SK-N-SH (cell line): Measurements from ENCODE around the gene TAP1. TPM values are rescaled to one million over a fixed set of nuclear protein-coding genes. Genes with fewer than 3 reads are reported as not detected.
"Not testable (repeated sequence)": the region's sequence is repeated elsewhere in the genome, so short reads cannot be mapped to it uniquely, and the experiment has no call there.

Source experiments
- CTCF ChIA-PET: fragments of 300-600, 350-600 bp; formaldehyde crosslinking; extraction: SDS; loops from one replicate; lab custom pipeline; 2021; lab: Yijun Ruan, JAX
- POLR2A ChIA-PET: fragments of 350-600 bp; sonication (Branson Sonifier 250); formaldehyde crosslinking; extraction: SDS; loops from one replicate; lab custom pipeline; 2020; ENCODE audit warnings: antibody characterized with exemption, inconsistent platforms; lab: Yijun Ruan, JAX
- DNase-seq: peaks from one replicate; pipeline ENCODE4 v3.0.0; 2012
- H2AFZ ChIP-seq: fragments of 200-600 bp; sonication (generic); 2 replicates; pipeline ENCODE4 v1.8.1; 2016; ENCODE audit warnings: antibody characterized with exemption, mild to moderate bottlenecking, low read depth
- H3F3A ChIP-seq: fragments of 200-600 bp; sonication (generic); replicated peaks from 2 replicates; pipeline ENCODE3; 2016; ENCODE audit warnings: antibody characterized with exemption, mild to moderate bottlenecking; ENCODE audit not compliant: insufficient read depth
- H3K27ac ChIP-seq, 2 experiments: fragments of 200-500 bp in 1 of 2; fragments of 200-600 bp in 1 of 2; sonication (Bioruptor generic) in 1 of 2; sonication (generic), shearing (Covaris generic) in 1 of 2; 2 replicates each; pipeline versions ENCODE4 v1.5.1 to v1.6.1; 2014 to 2016; ENCODE audit warnings: low read depth in 2 of 2, inconsistent platforms in 1 of 2, low read length in 1 of 2, mild to moderate bottlenecking in 1 of 2, mixed read lengths in 1 of 2
- H3K27me3 ChIP-seq: fragments of 200-600 bp; sonication (generic), shearing (Covaris generic); 2 replicates; pipeline ENCODE4 v1.6.1; 2016; ENCODE audit warnings: mixed run types; ENCODE audit not compliant: insufficient read depth
- H3K36me3 ChIP-seq, 2 experiments: fragments of 200-500 bp in 1 of 2; fragments of 200-600 bp in 1 of 2; sonication (Bioruptor generic) in 1 of 2; sonication (generic) in 1 of 2; replicated peaks in 1 of 2; 2 replicates each; pipeline versions ENCODE3 to v1.5.1; 2014 to 2016; ENCODE audit warnings: low read length in 1 of 2, mild to moderate bottlenecking in 1 of 2; ENCODE audit not compliant: insufficient read depth in 2 of 2, control insufficient read depth in 1 of 2
- H3K4me1 ChIP-seq, 2 experiments: fragments of 200-500 bp in 1 of 2; fragments of 200-600 bp in 1 of 2; sonication (Bioruptor generic) in 1 of 2; sonication (generic), shearing (Covaris generic) in 1 of 2; 2 replicates each; pipeline versions ENCODE4 v1.5.1 to v1.6.1; 2014 to 2016; ENCODE audit warnings: low read depth in 1 of 2, low read length in 1 of 2, mixed run types in 1 of 2; ENCODE audit not compliant: insufficient read depth in 2 of 2, control insufficient read depth in 1 of 2
- H3K4me2 ChIP-seq: fragments of 200-600 bp; sonication (generic), shearing (Covaris generic); 2 replicates; pipeline ENCODE4 v1.6.1; 2017; ENCODE audit warnings: mixed run types
- H3K4me3 ChIP-seq, 2 experiments: fragments of 200-500 bp in 1 of 2; fragments of 200-600 bp in 1 of 2; sonication (Bioruptor generic) in 1 of 2; sonication (generic), shearing (Covaris generic) in 1 of 2; 2 replicates each; pipeline versions ENCODE4 v1.5.1 to v1.8.1; 2014 to 2016; ENCODE audit warnings: low read depth in 2 of 2, inconsistent platforms in 1 of 2, low read length in 1 of 2, mild to moderate bottlenecking in 1 of 2, mixed read lengths in 1 of 2, moderate library complexity in 1 of 2
- H3K79me2 ChIP-seq: fragments of 200-600 bp; sonication (generic); 2 replicates; pipeline ENCODE4 v1.8.1; 2017; ENCODE audit warnings: mild to moderate bottlenecking; ENCODE audit not compliant: insufficient read depth
- H3K9ac ChIP-seq: fragments of 200-600 bp; sonication (generic); 2 replicates; pipeline ENCODE4 v1.6.1; 2017; ENCODE audit warnings: mixed run types
- H3K9me2 ChIP-seq: fragments of 200-600 bp; sonication (generic); 2 replicates; pipeline ENCODE4 v1.6.1; 2017; ENCODE audit warnings: mixed run types
- H3K9me3 ChIP-seq: fragments of 200-600 bp; sonication (generic); 2 replicates; pipeline ENCODE4 v1.6.1; 2017; ENCODE audit warnings: mixed run types, mild to moderate bottlenecking, moderate library complexity
- H4K20me1 ChIP-seq: fragments of 200-600 bp; sonication (generic); 2 replicates; pipeline ENCODE4 v1.6.1; 2017; ENCODE audit warnings: mild to moderate bottlenecking, mixed run types; ENCODE audit not compliant: insufficient read depth
- CHD2 ChIP-seq: fragments of 150-350 bp; IDR thresholded peaks from 2 replicates; pipeline ENCODE4 v1.6.1; 2018; ENCODE audit warnings: low read length; ENCODE audit not compliant: partially characterized antibody
- ELF1 ChIP-seq: IDR thresholded peaks from 2 replicates; pipeline ENCODE4 v1.4.0; 2012
- EZH2phosphoT487 ChIP-seq: fragments of 200-600 bp; sonication (generic); IDR thresholded peaks from 2 replicates; pipeline ENCODE4 v1.6.1; 2017; ENCODE audit warnings: low read depth, mixed run types, mild to moderate bottlenecking, antibody characterized with exemption, moderate library complexity, borderline replicate concordance
- FOSL2 ChIP-seq: IDR thresholded peaks from 2 replicates; pipeline ENCODE4 v1.4.0; 2012; ENCODE audit warnings: low read depth, mild to moderate bottlenecking, moderate library complexity, borderline replicate concordance
- IRF3 ChIP-seq: fragments of 150-350 bp; IDR thresholded peaks from 2 replicates; pipeline ENCODE4 v1.6.1; 2016; ENCODE audit warnings: mild to moderate bottlenecking, low read depth, low read length
- MAX ChIP-seq: IDR thresholded peaks from 2 replicates; pipeline ENCODE4 v1.4.0; 2012; ENCODE audit warnings: low read depth
- MEF2A ChIP-seq: IDR thresholded peaks from 2 replicates; pipeline ENCODE4 v1.4.0; 2012; ENCODE audit warnings: low read depth, borderline replicate concordance
- NFIC ChIP-seq: IDR thresholded peaks from 2 replicates; pipeline ENCODE4 v1.4.0; 2012; ENCODE audit warnings: borderline replicate concordance
- NRF1 ChIP-seq: IDR thresholded peaks from 2 replicates; pipeline ENCODE4 v1.6.1; 2012; ENCODE audit warnings: low read depth, mild to moderate bottlenecking, low read length
- POLR2AphosphoS5 ChIP-seq: IDR thresholded peaks from 2 replicates; pipeline ENCODE4 v1.6.1; 2012; ENCODE audit warnings: low read depth, low read length
- RAD21 ChIP-seq: IDR thresholded peaks from 2 replicates; pipeline ENCODE4 v1.6.1; 2012; ENCODE audit warnings: mild to moderate bottlenecking, low read length
- RFX5 ChIP-seq: IDR thresholded peaks from 2 replicates; pipeline ENCODE4 v1.6.1; 2012; ENCODE audit warnings: mild to moderate bottlenecking, improper control_type of control experiment, low read length
- TCF12 ChIP-seq: IDR thresholded peaks from 2 replicates; pipeline ENCODE4 v1.4.0; 2012
- USF1 ChIP-seq: IDR thresholded peaks from 2 replicates; pipeline ENCODE4 v1.4.0; 2012; ENCODE audit warnings: low read depth, borderline replicate concordance
- YY1 ChIP-seq: IDR thresholded peaks from 2 replicates; pipeline ENCODE4 v1.4.0; 2012; ENCODE audit warnings: low read depth, mild to moderate bottlenecking
- WGBS: methylation state at CpG from one replicate; pipeline ENCODE4 v1.1.6; 2017; ENCODE audit warnings: low lambda C conversion rate; 5-methylcytosine and 5-hydroxymethylcytosine counted together
- polyA plus RNA-seq, 3 experiments: library from polyadenylated mRNA; depleted of rRNA; stranded (reverse); fragments of >200 nt; gene quantifications; 2 replicates each; pipeline ENCODE4 v1.2.3, GENCODE V29; 2012

TAP1 gene
- polyA plus RNA-seq, 1 of the 3 experiments (the other 2 are of a cell fraction) = 31.1 TPM

GRCh38 chr6:32809171-32809570 lies 44.3 kb downstream of the TAP1 start:
- H3K27me3 ChIP-seq = peaks cover 34% of the 10 kb centered on the region
- H3F3A ChIP-seq = no peaks in the 10 kb centered on the region
- H3K79me2 ChIP-seq = no peaks in the 10 kb centered on the region
- H3K9me3 ChIP-seq = no peaks in the 10 kb centered on the region
- CTCF ChIA-PET = interaction anchor here (0.7 to 1.7 kb wide), 2 partner anchors 59 to 459 kb away, joined by 3 to 5 read pairs; no protein-coding TSS in a partner anchor
- H3K4me1 ChIP-seq = no peaks in the 10 kb centered on the region
- H3K27ac ChIP-seq = no peak overlapping the region
- POLR2A ChIA-PET = no interaction called here
- no peak overlapping the region for H2AFZ ChIP-seq
- no peak for DNase-seq
- no peak overlapping the region for H3K4me2 ChIP-seq
- TF ChIP-seq USF1 (no peak), IRF3 (no peak)
- no peaks in the 10 kb centered on the region for H3K9me2 ChIP-seq
- no peaks in the 10 kb centered on the region for H4K20me1 ChIP-seq
- 11% methylated on average over 1 of the region's 1 CpG for WGBS
- no peak overlapping the region for H3K9ac ChIP-seq
- no peak overlapping the region for H3K4me3 ChIP-seq
- no peaks in the 10 kb centered on the region for H3K36me3 ChIP-seq

- no peaks in the 10 kb centered on the region for H3K4me1 ChIP-seq
- ChIA-PET CTCF (interaction anchor here (0.6 to 1.0 kb wide), 2 partner anchors 32 to 177 kb away, joined by 3 to 5 read pairs; partner anchors contain the start of gene TAP2), POLR2A (no interaction called here)
- no peaks in the 10 kb centered on the region for H3K79me2 ChIP-seq
- no peaks in the 10 kb centered on the region for H3K9me3 ChIP-seq
- no peaks in the 10 kb centered on the region for H4K20me1 ChIP-seq
- no peaks in the 10 kb centered on the region for H3K36me3 ChIP-seq
- H3K9ac ChIP-seq = no peak overlapping the region
- no peak overlapping the region for H2AFZ ChIP-seq
- H3K9me2 ChIP-seq = no peaks in the 10 kb centered on the region
- WGBS = 8% methylated on average over 3 of the region's 5 CpGs
- H3K27ac ChIP-seq = no peak overlapping the region
- no peak overlapping the region for H3K4me2 ChIP-seq
- H3K27me3 ChIP-seq = peaks cover 20% of the 10 kb centered on the region; the same call in 1 of the 2 replicates
- no peaks in the 10 kb centered on the region for H3F3A ChIP-seq
- H3K4me3 ChIP-seq = no peak overlapping the region
- TF ChIP-seq RFX5 = no peak
- TF ChIP-seq POLR2AphosphoS5 = no peak
- no peak for TF ChIP-seq YY1
- no peak for TF ChIP-seq MEF2A
- no peak for TF ChIP-seq EZH2phosphoT487
- TF ChIP-seq MAX = no peak
- no peak for TF ChIP-seq ELF1
- no peak for TF ChIP-seq RAD21
- TF ChIP-seq CHD2 = no peak
- TF ChIP-seq NFIC = no peak
- no peak for TF ChIP-seq NRF1
- TF ChIP-seq FOSL2 = no peak
- TF ChIP-seq TCF12 = no peak
- DNase-seq = no peak
Observed at GRCh38 chr6:32807020-32807580, 46.4 kb downstream of the TAP1 start.

- H3K4me1 ChIP-seq, H2AFZ ChIP-seq, H4K20me1 ChIP-seq, H3K9me2 ChIP-seq, H3K27ac ChIP-seq, H3K4me3 ChIP-seq, H3K9me3 ChIP-seq, H3F3A ChIP-seq, H3K36me3 ChIP-seq, DNase-seq, POLR2A ChIA-PET, H3K9ac ChIP-seq, H3K4me2 ChIP-seq, H3K79me2 ChIP-seq: not testable (repeated sequence)
- CTCF ChIA-PET = interaction anchor here (2.9 to 3.8 kb wide), 2 partner anchors 63 to 392 kb away, joined by 9 to 14 read pairs; no protein-coding TSS in a partner anchor
- H3K27me3 ChIP-seq = peaks cover 20% of the 10 kb centered on the region; the same call in 1 of the 2 replicates
Observed at GRCh38 chr6:32805404-32805803, 48.1 kb downstream of the TAP1 start.
